Measurements from ENCODE around the gene MGAT3.

MGAT3 gene

DNA sequence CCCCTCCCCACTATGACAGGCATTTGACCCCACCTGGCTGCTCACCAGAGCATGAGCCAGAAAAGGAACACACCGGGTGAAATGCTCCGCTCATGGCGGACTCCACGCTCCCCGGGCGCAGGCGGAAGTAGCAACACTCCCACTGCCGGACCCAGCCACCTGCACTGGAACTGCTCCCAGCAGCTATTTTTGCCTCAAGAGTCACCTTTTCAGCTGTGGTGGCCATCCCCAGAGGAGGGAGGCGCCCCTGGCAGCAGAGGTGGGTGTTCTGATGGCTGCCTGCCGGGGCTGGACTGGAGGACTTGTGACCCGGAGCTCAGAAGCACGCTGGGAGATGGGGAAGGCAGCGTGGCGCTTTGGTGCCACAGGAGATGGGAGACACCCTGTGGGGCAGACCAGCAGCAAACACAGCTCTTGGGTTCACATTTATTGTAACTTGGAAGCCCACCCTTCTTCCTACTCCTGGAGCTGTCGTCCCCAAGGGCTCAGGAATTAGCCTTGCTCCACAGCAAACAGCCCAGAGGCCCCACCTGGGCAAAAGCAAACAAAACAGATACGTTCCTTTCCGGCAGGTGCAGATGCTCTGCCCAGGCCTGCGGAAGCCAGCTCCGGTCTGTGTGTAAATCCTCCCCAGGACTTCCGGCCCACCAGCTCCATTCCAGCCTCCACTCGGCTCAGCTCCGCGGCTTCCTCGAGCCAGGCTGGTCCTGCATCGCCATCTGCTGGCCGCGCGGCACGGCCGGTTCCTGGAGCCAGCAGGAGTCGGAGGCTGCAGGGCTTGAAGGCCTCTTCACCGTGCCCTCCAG is 72.1 kb downstream of the MGAT3 start (continued):
- TF ChIP-seq, protein P1, sequence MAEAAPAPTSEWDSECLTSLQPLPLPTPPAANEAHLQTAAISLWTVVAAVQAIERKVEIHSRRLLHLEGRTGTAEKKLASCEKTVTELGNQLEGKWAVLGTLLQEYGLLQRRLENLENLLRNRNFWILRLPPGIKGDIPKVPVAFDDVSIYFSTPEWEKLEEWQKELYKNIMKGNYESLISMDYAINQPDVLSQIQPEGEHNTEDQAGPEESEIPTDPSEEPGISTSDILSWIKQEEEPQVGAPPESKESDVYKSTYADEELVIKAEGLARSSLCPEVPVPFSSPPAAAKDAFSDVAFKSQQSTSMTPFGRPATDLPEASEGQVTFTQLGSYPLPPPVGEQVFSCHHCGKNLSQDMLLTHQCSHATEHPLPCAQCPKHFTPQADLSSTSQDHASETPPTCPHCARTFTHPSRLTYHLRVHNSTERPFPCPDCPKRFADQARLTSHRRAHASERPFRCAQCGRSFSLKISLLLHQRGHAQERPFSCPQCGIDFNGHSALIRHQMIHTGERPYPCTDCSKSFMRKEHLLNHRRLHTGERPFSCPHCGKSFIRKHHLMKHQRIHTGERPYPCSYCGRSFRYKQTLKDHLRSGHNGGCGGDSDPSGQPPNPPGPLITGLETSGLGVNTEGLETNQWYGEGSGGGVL (tag by site-specific recombination; IDR thresholded peaks at IDR 0.05) = peak; percentile 22; the same call in 1 of the 2 replicates
- TF ChIP-seq, protein P2, sequence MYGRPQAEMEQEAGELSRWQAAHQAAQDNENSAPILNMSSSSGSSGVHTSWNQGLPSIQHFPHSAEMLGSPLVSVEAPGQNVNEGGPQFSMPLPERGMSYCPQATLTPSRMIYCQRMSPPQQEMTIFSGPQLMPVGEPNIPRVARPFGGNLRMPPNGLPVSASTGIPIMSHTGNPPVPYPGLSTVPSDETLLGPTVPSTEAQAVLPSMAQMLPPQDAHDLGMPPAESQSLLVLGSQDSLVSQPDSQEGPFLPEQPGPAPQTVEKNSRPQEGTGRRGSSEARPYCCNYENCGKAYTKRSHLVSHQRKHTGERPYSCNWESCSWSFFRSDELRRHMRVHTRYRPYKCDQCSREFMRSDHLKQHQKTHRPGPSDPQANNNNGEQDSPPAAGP (tag by site-specific recombination; IDR thresholded peaks at IDR 0.05) = peak; percentile 99
- TF ChIP-seq KLF9 (tag by site-specific recombination; IDR thresholded peaks at IDR 0.05; ENCODE audit: low read depth) (peak; percentile 65), ZNF426 (tag by site-specific recombination; IDR thresholded peaks at IDR 0.05) (no peak), ZNF169 (tag by site-specific recombination; IDR thresholded peaks at IDR 0.05) (no peak), TCF7L2 (IDR thresholded peaks at IDR 0.05; ENCODE audit: borderline replicate concordance, low read depth, low read length) (no peak), ZNF571 (tag by site-specific recombination; IDR thresholded peaks at IDR 0.05) (no peak), ZNF558 (tag by site-specific recombination; IDR thresholded peaks at IDR 0.05) (peak; percentile 28; the same call in 1 of the 2 replicates), ZNF670 (tag by site-specific recombination; IDR thresholded peaks at IDR 0.05; ENCODE audit: low read depth) (no peak), ZNF776 (tag by site-specific recombination; IDR thresholded peaks at IDR 0.05; ENCODE audit: borderline replicate concordance) (no peak), ZNF157 (tag by site-specific recombination; IDR thresholded peaks at IDR 0.05) (no peak), SCRT1 (tag by site-specific recombination; IDR thresholded peaks at IDR 0.05; ENCODE audit: borderline replicate concordance) (no peak), GLI4 (tag by site-specific recombination; IDR thresholded peaks at IDR 0.05) (no peak), ZNF335 (tag by site-specific recombination; conservative IDR thresholded peaks at IDR 0.05) (peak; percentile 61), ZNF791 (tag by site-specific recombination; IDR thresholded peaks at IDR 0.05) (no peak), ZNF514 (tag by site-specific recombination; IDR thresholded peaks at IDR 0.05) (no peak), ZFP69B (tag by site-specific recombination; IDR thresholded peaks at IDR 0.05) (peak; percentile 88), ZNF138 (tag by site-specific recombination; IDR thresholded peaks at IDR 0.05; ENCODE audit: borderline replicate concordance) (no peak), ZNF248 (tag by site-specific recombination; IDR thresholded peaks at IDR 0.05) (no peak), ZNF416 (tag by site-specific recombination; IDR thresholded peaks at IDR 0.05) (no peak), ZNF10 (tag by site-specific recombination; IDR thresholded peaks at IDR 0.05) (0 out of 2 replicates have a peak, but pooled peaks have one; percentile 10), ZNF155 (tag by site-specific recombination; IDR thresholded peaks at IDR 0.05) (no peak), ZSCAN30 (tag by site-specific recombination; IDR thresholded peaks at IDR 0.05) (peak; percentile 99), OVOL3 (tag by site-specific recombination; IDR thresholded peaks at IDR 0.05) (no peak; the same call in 1 of the 2 replicates), ZNF24 (tag by site-specific recombination; IDR thresholded peaks at IDR 0.05) (peak; percentile 97), ZNF394 (tag by site-specific recombination; IDR thresholded peaks at IDR 0.05; ENCODE audit: borderline replicate concordance) (peak; percentile 78), ZNF560 (tag by site-specific recombination; IDR thresholded peaks at IDR 0.05; ENCODE audit: borderline replicate concordance) (no peak), ZNF510 (tag by site-specific recombination; IDR thresholded peaks at IDR 0.05; ENCODE audit: insufficient replicate concordance) (no peak)
- TF ChIP-seq, protein P3, sequence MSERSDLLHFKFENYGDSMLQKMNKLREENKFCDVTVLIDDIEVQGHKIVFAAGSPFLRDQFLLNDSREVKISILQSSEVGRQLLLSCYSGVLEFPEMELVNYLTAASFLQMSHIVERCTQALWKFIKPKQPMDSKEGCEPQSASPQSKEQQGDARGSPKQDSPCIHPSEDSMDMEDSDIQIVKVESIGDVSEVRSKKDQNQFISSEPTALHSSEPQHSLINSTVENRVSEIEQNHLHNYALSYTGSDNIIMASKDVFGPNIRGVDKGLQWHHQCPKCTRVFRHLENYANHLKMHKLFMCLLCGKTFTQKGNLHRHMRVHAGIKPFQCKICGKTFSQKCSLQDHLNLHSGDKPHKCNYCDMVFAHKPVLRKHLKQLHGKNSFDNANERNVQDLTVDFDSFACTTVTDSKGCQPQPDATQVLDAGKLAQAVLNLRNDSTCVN (tag by site-specific recombination; optimal IDR thresholded peaks at IDR 0.05) = peak; percentile 39
- TF ChIP-seq, protein P4, sequence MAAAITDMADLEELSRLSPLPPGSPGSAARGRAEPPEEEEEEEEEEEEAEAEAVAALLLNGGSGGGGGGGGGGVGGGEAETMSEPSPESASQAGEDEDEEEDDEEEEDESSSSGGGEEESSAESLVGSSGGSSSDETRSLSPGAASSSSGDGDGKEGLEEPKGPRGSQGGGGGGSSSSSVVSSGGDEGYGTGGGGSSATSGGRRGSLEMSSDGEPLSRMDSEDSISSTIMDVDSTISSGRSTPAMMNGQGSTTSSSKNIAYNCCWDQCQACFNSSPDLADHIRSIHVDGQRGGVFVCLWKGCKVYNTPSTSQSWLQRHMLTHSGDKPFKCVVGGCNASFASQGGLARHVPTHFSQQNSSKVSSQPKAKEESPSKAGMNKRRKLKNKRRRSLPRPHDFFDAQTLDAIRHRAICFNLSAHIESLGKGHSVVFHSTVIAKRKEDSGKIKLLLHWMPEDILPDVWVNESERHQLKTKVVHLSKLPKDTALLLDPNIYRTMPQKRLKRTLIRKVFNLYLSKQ (tag by site-specific recombination; IDR thresholded peaks at IDR 0.05; ENCODE audit: borderline replicate concordance) = no peak
- TF ChIP-seq, protein P5, sequence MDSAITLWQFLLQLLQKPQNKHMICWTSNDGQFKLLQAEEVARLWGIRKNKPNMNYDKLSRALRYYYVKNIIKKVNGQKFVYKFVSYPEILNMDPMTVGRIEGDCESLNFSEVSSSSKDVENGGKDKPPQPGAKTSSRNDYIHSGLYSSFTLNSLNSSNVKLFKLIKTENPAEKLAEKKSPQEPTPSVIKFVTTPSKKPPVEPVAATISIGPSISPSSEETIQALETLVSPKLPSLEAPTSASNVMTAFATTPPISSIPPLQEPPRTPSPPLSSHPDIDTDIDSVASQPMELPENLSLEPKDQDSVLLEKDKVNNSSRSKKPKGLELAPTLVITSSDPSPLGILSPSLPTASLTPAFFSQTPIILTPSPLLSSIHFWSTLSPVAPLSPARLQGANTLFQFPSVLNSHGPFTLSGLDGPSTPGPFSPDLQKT (IDR thresholded peaks at IDR 0.05; ENCODE audit: borderline replicate concordance, low read depth, low read length) = no peak
- TF ChIP-seq, protein P6, sequence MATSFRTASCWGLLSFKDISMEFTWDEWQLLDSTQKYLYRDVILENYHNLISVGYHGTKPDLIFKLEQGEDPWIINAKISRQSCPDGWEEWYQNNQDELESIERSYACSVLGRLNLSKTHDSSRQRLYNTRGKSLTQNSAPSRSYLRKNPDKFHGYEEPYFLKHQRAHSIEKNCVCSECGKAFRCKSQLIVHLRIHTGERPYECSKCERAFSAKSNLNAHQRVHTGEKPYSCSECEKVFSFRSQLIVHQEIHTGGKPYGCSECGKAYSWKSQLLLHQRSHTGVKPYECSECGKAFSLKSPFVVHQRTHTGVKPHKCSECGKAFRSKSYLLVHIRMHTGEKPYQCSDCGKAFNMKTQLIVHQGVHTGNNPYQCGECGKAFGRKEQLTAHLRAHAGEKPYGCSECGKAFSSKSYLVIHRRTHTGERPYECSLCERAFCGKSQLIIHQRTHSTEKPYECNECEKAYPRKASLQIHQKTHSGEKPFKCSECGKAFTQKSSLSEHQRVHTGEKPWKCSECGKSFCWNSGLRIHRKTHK (tag by site-specific recombination; IDR thresholded peaks at IDR 0.05) = no peak
